Left renal cortex interstitium (tissue), 4 donors: Measurements from ENCODE around the gene MAST4. TPM values are rescaled to one million over a fixed set of nuclear protein-coding genes. Genes with fewer than 3 reads are reported as not detected.
A peak's percentile ranks its signal among the peaks of the same experiment; 100 is the strongest.

Experiments used
- DNase-seq, 4 donors: peaks; one replicate each; pipeline ENCODE4 v3.0.0-alpha.2; 2013; ENCODE audit warnings: low read depth in 4 of 4, low spot score in 2 of 4, missing footprints in 1 of 4
- polyA plus RNA-seq, 4 donors: library from polyadenylated mRNA; unstranded; fragments of 120-200 nt; gene quantifications; one replicate each; pipeline ENCODE4 v1.2.1, GENCODE V29; 2013; ENCODE audit not compliant: insufficient read length in 4 of 4

MAST4 gene
- polyA plus RNA-seq, 4 donors, result 13.5 to 18.7 (median 16.1) TPM

GRCh38 chr5:66945389-66946349 lies 349.5 kb downstream of the MAST4 start:
- no peak for DNase-seq

DNA sequence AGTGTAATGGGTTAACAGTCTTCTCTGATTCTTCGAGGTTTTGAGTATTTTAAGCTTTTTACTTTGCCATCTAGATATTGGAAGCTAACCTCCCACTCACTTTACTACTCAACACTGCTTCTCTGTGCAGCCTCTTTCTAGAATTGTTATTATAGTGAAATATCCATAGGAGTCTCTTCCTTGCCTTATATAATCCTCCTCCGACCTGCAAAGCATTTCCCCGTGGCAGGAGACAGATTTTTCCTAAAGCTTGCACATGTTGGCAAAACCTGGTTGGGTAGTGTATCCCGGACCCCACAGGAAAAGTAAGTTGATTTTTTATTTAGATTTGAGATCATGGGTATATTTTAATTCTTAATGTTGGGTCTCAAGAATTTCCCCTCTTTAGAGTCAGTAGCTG lies 351.3 kb downstream of the MAST4 start:
- DNase-seq, result no peak

DNA sequence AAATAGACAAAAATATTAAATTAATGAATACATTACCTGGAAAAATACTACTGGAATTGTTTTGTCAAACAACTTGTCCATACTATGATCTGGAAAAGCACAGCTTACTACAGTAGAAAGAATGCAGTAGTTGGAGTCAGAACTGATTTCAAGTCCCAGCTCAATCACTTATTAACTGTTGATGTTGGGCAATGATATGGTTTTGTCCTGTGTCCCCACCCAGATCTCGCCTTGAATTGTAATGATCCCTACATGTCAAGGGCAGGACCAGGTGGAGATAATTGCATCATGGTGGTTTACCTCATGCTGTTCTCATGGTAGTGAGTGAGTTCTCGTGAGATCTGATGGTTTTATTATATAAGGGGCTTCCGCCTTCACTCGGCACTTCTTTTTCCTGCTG lies 352.9 kb downstream of the MAST4 start:
- no peak for DNase-seq

GRCh38 chr5:66952153-66952552 lies 356.0 kb downstream of the MAST4 start:
- no peak for DNase-seq

GRCh38 chr5:66956439-66956838 lies 360.2 kb downstream of the MAST4 start:
- DNase-seq, result no peak

DNA sequence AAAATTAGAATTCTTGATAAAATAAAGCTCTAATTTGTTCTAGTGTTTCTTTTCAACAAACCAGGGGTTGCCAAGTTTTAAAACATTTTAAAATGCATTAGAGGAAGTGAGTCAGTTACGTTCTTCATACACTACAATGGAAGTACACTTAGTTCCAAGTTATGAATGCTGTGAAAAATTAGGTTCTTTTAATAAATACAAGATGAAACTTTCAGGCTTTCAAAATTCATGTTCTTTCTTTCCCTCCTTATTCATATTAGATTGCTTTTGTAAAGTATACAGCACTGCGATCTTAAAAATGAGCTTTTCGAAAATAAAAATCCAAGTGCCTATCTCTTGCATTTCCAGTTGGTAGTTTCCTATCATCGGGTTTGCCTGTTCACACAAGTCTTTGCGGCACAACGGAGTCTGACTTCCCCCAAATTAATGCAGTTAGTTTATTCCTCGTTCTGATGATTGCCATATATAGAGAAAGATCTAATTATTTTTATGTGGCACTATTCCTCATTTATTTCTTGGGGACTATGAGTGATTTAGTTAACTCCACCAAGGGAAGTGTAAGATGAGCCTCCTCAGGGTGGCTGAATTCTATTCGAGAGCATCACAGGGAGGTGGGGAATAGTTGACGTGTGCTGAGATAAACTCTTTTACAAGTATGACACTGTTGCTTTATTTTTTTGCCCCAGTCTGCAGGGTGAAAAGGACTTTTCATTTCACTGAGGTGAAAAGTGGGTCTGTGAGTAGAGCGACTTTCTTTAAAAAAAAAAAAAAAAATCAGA lies 362.2 kb downstream of the MAST4 start:
- peak in 2 of 4 donors; percentile 13 to 23 for DNase-seq

GRCh38 chr5:66958980-66959641 lies 362.9 kb downstream of the MAST4 start:
- peak in 2 of 4 donors; percentile 15 to 17 for DNase-seq

DNA sequence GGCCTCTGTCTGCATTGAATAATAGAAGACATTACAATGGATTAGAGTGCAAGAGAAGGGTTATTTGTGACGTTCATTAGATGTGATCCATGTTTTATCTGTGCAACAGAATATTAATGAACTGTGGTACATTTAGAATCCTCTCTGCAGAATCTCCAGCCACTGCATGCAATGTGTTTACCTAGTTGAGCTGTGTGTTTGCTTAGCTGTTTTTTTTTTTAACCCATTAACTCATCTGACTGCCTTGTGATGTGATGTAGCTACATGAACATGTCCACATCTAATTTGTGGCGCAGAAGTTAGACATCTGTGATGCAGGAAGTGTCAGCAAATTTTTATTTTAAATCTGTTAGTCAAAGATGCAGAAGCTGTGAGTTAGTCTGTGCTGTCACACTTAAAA lies 363.5 kb downstream of the MAST4 start:
- DNase-seq, result peak in 2 of 4 donors; percentile 6 to 23

GRCh38 chr5:66960369-66961137 lies 364.4 kb downstream of the MAST4 start:
- no peak for DNase-seq

DNA sequence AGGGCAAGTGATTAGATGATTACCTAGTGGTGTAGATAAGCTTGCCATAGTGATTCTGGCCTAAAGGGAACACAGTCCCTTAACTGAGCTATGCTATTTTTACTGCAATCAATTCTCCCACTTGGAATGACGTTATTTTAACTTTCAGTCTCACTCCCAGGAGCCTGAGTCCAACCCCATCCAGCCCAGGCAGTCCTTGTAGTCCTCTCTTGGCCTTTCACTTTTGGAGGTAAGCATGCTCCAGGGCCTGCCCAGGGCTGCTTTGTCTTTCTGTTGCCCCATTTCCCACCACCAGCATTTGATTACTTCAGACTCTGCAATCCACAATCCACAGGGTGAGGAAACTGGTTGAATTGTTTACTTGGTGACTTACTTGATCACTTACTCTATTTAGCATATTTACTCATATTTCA lies 367.4 kb downstream of the MAST4 start:
- no peak for DNase-seq

DNA sequence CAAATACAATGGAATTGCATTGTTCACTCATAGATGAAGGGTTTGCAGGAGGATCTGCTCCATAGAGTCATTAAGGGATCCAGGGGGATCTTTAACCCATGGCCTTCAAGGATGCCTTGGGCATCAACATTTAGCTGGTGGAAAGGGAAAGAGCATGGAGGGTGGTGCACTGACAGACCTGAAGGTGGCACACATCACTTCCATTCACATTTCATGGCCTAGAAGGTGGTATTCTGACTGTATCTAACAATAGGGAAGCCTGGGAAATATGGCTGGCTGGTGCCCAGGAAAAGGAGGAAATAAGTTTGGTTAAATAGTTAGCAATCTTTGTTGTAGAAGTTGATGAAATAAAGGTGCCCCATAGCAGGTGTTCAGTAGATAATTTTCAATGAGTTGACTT lies 370.2 kb downstream of the MAST4 start:
- DNase-seq, result no peak

DNA sequence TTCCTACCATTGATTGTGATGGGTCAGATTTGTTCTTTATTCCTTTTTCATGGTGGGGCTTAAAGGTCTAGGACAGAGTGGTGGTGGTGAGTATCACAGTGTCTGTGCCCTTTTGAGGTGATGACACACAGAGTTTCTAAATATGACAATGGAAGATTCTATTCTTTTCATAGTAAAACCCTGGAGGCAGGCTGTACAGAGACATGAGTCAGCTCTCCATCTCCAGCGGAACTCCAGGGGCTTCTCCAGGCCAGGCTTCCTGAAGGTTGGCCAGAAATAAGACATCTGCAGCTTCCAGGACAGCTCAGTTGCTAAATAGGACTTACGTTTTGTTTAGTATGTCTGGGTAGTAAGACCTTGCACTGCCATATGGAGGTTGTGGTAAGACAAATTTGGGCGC lies 370.9 kb downstream of the MAST4 start:
- no peak for DNase-seq

- DNase-seq, result no peak
These were observed 371.7 kb downstream of the MAST4 start for GRCh38 chr5:66967826-66968262.

GRCh38 chr5:66969484-66969883 lies 373.3 kb downstream of the MAST4 start:
- DNase-seq, result no peak

GRCh38 chr5:66969963-66970362 lies 373.8 kb downstream of the MAST4 start:
- DNase-seq, result no peak

GRCh38 chr5:66972004-66972403 lies 375.8 kb downstream of the MAST4 start:
- DNase-seq, result no peak

GRCh38 chr5:66974256-66974655 lies 378.1 kb downstream of the MAST4 start:
- DNase-seq, result no peak

GRCh38 chr5:66976108-66976507 lies 379.9 kb downstream of the MAST4 start:
- DNase-seq, result no peak

DNA sequence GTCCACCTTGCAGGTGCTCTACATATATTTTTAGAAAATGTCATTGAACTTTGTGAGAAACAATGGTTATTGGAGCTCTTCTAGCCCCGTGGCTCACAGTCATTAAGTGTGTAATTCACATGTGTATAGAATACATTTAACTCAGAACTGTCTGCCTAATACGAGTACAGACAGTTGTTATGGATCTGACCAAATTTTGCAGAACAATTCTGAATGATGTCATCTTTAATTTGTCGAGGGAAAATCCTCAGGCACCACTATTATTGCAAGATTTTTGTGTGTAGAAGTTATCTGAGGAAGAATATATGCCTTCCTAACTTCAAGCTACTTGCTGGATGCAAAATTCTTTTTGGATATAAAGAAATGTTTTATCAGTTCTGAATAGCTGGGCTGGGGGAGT lies 383.5 kb downstream of the MAST4 start:
- no peak for DNase-seq
